ENCODE measurements around the gene PHACTR3. TPM values are rescaled to one million over a fixed set of nuclear protein-coding genes. Genes with fewer than 3 reads are reported as not detected.
"Not testable (repeated sequence)": the region's sequence is repeated elsewhere in the genome, so short reads cannot be mapped to it uniquely, and the experiment has no call there.

The PHACTR3 gene
- total RNA-seq, 2 donors from 2014 or later = not detected

- no peaks in the 10 kb centered on the region for H3K9me3 Mint-ChIP-seq
Measured at GRCh38 chr20:59845472-59845871, 241.1 kb downstream of the PHACTR3 start.

GRCh38 chr20:59848182-59848581, 243.8 kb downstream of the PHACTR3 start:
- Mint-ChIP-seq H3K36me3 (no peaks in the 10 kb centered on the region), H3K9me3 (no peaks in the 10 kb centered on the region), H3K27ac (no peak overlapping the region)
- ATAC-seq (no peak), DNase-seq (ENCODE audit: low spot score in 2 of 2) (no peak)

More at GRCh38 chr20:59845472-59845871, 241.1 kb downstream of the PHACTR3 start:
- ATAC-seq (no peak), DNase-seq (ENCODE audit: low spot score in 2 of 2) (no peak)
- H3K36me3 Mint-ChIP-seq = no peaks in the 10 kb centered on the region
- no peak overlapping the region for H3K27ac Mint-ChIP-seq

GRCh38 chr20:59850018-59850641, 245.8 kb downstream of the PHACTR3 start:
- H3K27ac Mint-ChIP-seq = no peak overlapping the region
- H3K36me3 Mint-ChIP-seq = no peaks in the 10 kb centered on the region
- ATAC-seq (no peak), DNase-seq (ENCODE audit: low spot score in 2 of 2) (no peak)
- no peaks in the 10 kb centered on the region for H3K9me3 Mint-ChIP-seq

- not testable (repeated sequence) for DNase-seq (ENCODE audit: low spot score in 2 of 2); ATAC-seq; H3K36me3 Mint-ChIP-seq; H3K27ac Mint-ChIP-seq; H3K9me3 Mint-ChIP-seq
Measured at GRCh38 chr20:59856526-59856925, 252.2 kb downstream of the PHACTR3 start.

- not testable (repeated sequence) for H3K9me3 Mint-ChIP-seq, H3K36me3 Mint-ChIP-seq, ATAC-seq
Measured at GRCh38 chr20:59856941-59857340, 252.6 kb downstream of the PHACTR3 start.

GRCh38 chr20:59857966-59858365, 253.6 kb downstream of the PHACTR3 start:
- peaks cover 0 to 9% of the 10 kb centered on the region in 2 donors for H3K36me3 Mint-ChIP-seq
- H3K9me3 Mint-ChIP-seq = peaks cover 0 to 4% of the 10 kb centered on the region in 2 donors
- ATAC-seq = no peak
- no peak for DNase-seq (ENCODE audit: low spot score in 2 of 2)
- H3K27ac Mint-ChIP-seq = no peak overlapping the region

More at GRCh38 chr20:59856941-59857340, 252.6 kb downstream of the PHACTR3 start:
- not testable (repeated sequence) for H3K27ac Mint-ChIP-seq; DNase-seq (ENCODE audit: low spot score in 2 of 2)

GRCh38 chr20:59858425-59858824, 254.1 kb downstream of the PHACTR3 start:
- Mint-ChIP-seq H3K27ac (no peak overlapping the region), H3K9me3 (peaks cover 0 to 4% of the 10 kb centered on the region in 2 donors), H3K36me3 (peaks cover 0 to 9% of the 10 kb centered on the region in 2 donors)
- ATAC-seq (no peak), DNase-seq (ENCODE audit: low spot score in 2 of 2) (no peak)

GRCh38 chr20:59861401-59861800, 257.1 kb downstream of the PHACTR3 start:
- DNase-seq (ENCODE audit: low spot score in 2 of 2) = no peak
- ATAC-seq = no peak
- Mint-ChIP-seq H3K9me3 (peaks cover 0 to 4% of the 10 kb centered on the region in 2 donors), H3K36me3 (peaks cover 0 to 9% of the 10 kb centered on the region in 2 donors), H3K27ac (no peak overlapping the region)

- H3K27ac Mint-ChIP-seq = no peak overlapping the region
- DNase-seq (ENCODE audit: low spot score in 2 of 2) (no peak), ATAC-seq (no peak)
- H3K9me3 Mint-ChIP-seq = no peaks in the 10 kb centered on the region
- H3K36me3 Mint-ChIP-seq = peaks cover 0 to 9% of the 10 kb centered on the region in 2 donors
Measured at GRCh38 chr20:59863058-59863457, 258.7 kb downstream of the PHACTR3 start.

GRCh38 chr20:59864726-59865125, 260.4 kb downstream of the PHACTR3 start:
- no peak for DNase-seq (ENCODE audit: low spot score in 2 of 2)
- Mint-ChIP-seq H3K36me3 (peaks cover 0 to 9% of the 10 kb centered on the region in 2 donors), H3K9me3 (no peaks in the 10 kb centered on the region), H3K27ac (no peak overlapping the region)
- ATAC-seq = no peak

GRCh38 chr20:59866338-59866737, 262.0 kb downstream of the PHACTR3 start:
- ATAC-seq (no peak), DNase-seq (ENCODE audit: low spot score in 2 of 2) (no peak)
- peaks cover 0 to 8% of the 10 kb centered on the region in 2 donors for H3K36me3 Mint-ChIP-seq
- H3K27ac Mint-ChIP-seq = no peak overlapping the region
- H3K9me3 Mint-ChIP-seq = no peaks in the 10 kb centered on the region

- DNase-seq (ENCODE audit: low spot score in 2 of 2) = no peak
Measured at GRCh38 chr20:59871096-59871495, 266.8 kb downstream of the PHACTR3 start.

GRCh38 chr20:59873409-59873808, 269.1 kb downstream of the PHACTR3 start:
- ATAC-seq (no peak), DNase-seq (ENCODE audit: low spot score in 2 of 2) (no peak)
- H3K27ac Mint-ChIP-seq = no peak overlapping the region
- no peaks in the 10 kb centered on the region for H3K9me3 Mint-ChIP-seq
- no peaks in the 10 kb centered on the region for H3K36me3 Mint-ChIP-seq

More at GRCh38 chr20:59871096-59871495, 266.8 kb downstream of the PHACTR3 start:
- ATAC-seq = no peak
- H3K9me3 Mint-ChIP-seq = no peaks in the 10 kb centered on the region
- no peak overlapping the region for H3K27ac Mint-ChIP-seq
- H3K36me3 Mint-ChIP-seq = no peaks in the 10 kb centered on the region

GRCh38 chr20:59880198-59880597, 275.9 kb downstream of the PHACTR3 start:
- ATAC-seq = no peak

GRCh38 chr20:59884494-59884893, 280.2 kb downstream of the PHACTR3 start:
- H3K9me3 Mint-ChIP-seq = no peaks in the 10 kb centered on the region
- H3K36me3 Mint-ChIP-seq = no peaks in the 10 kb centered on the region
- H3K27ac Mint-ChIP-seq = no peak overlapping the region
- ATAC-seq (no peak), DNase-seq (ENCODE audit: low spot score in 2 of 2) (no peak)

More at GRCh38 chr20:59880198-59880597, 275.9 kb downstream of the PHACTR3 start:
- Mint-ChIP-seq H3K36me3 (no peaks in the 10 kb centered on the region), H3K27ac (no peak overlapping the region), H3K9me3 (no peaks in the 10 kb centered on the region)
- DNase-seq (ENCODE audit: low spot score in 2 of 2) = no peak

GRCh38 chr20:59888050-59888449, 283.7 kb downstream of the PHACTR3 start:
- ATAC-seq (no peak), DNase-seq (ENCODE audit: low spot score in 2 of 2) (no peak)
- H3K36me3 Mint-ChIP-seq = no peaks in the 10 kb centered on the region
- H3K9me3 Mint-ChIP-seq = no peaks in the 10 kb centered on the region
- no peak overlapping the region for H3K27ac Mint-ChIP-seq

GRCh38 chr20:59890035-59890434, 285.7 kb downstream of the PHACTR3 start:
- not testable (repeated sequence) for H3K27ac Mint-ChIP-seq; DNase-seq (ENCODE audit: low spot score in 2 of 2); H3K9me3 Mint-ChIP-seq; ATAC-seq; H3K36me3 Mint-ChIP-seq

- Mint-ChIP-seq H3K27ac (no peak overlapping the region), H3K9me3 (no peaks in the 10 kb centered on the region)
- no peak for ATAC-seq
Measured at GRCh38 chr20:59891581-59891980, 287.2 kb downstream of the PHACTR3 start.

More at GRCh38 chr20:59891581-59891980, 287.2 kb downstream of the PHACTR3 start:
- H3K36me3 Mint-ChIP-seq = no peaks in the 10 kb centered on the region
- no peak for DNase-seq (ENCODE audit: low spot score in 2 of 2)

All from activated naive CD4-positive, alpha-beta T cell treated with anti-CD3 and anti-CD28 coated beads, Interleukin-2, amount 50 U/mL, for 72 hours (primary cell).